GM21737 (cell line): ENCODE results near the gene PITPNM1.
A peak's percentile ranks its signal among the peaks of the same experiment; 100 is the strongest.
"Not testable (repeated sequence)": the region's sequence is repeated elsewhere in the genome, so short reads cannot be mapped to it uniquely, and the experiment has no call there.

Source experiments
- ATAC-seq: cut with Tn5 transposase; IDR thresholded peaks from one replicate; pipeline ENCODE4 v1.9.1; 2021; ENCODE audit warnings: mild to moderate bottlenecking, moderate library complexity; ENCODE audit not compliant: unreplicated experiment

The PITPNM1 gene

GRCh38 chr11:67523556-67524479 lies 18.7 kb upstream of the PITPNM1 start:
- ATAC-seq: no peak

- no peak for ATAC-seq
Measured at GRCh38 chr11:67522844-67523555, 17.8 kb upstream of the PITPNM1 start, which contains the start of gene CABP2. Gene CABP2 (minus strand): TSS chr11:67523446. CDS start chr11:67523326, 120 bp downstream.

GRCh38 chr11:67522338-67522737 lies 17.2 kb upstream of the PITPNM1 start:
- ATAC-seq: no peak

GRCh38 chr11:67521924-67522323 lies 16.8 kb upstream of the PITPNM1 start:
- no peak for ATAC-seq

- no peak for ATAC-seq
Measured at GRCh38 chr11:67520856-67521824, 16.0 kb upstream of the PITPNM1 start.

GRCh38 chr11:67519726-67520125 lies 14.6 kb upstream of the PITPNM1 start:
- ATAC-seq: no peak

- ATAC-seq: no peak
Measured at GRCh38 chr11:67517784-67518552, 12.8 kb upstream of the PITPNM1 start.

GRCh38 chr11:67516806-67517205 lies 11.6 kb upstream of the PITPNM1 start:
- ATAC-seq: no peak

GRCh38 chr11:67514116-67514515 lies 9.0 kb upstream of the PITPNM1 start:
- no peak for ATAC-seq

GRCh38 chr11:67511558-67511957 lies 6.4 kb upstream of the PITPNM1 start:
- not testable (repeated sequence) for ATAC-seq

- no peak for ATAC-seq
Measured at GRCh38 chr11:67510023-67510345, 4.8 kb upstream of the PITPNM1 start.

GRCh38 chr11:67508486-67509121 lies 3.4 kb upstream of the PITPNM1 start:
- ATAC-seq: peak; percentile 35

GRCh38 chr11:67507864-67508485 lies 2.8 kb upstream of the PITPNM1 start, which contains the start of gene CDK2AP2:
Gene CDK2AP2 (minus strand): TSS chr11:67508162. CDS start chr11:67508082, 80 bp downstream.
- peak; percentile 63 for ATAC-seq

GRCh38 chr11:67507242-67507863 lies 2.2 kb upstream of the PITPNM1 start:
- ATAC-seq: no peak

- ATAC-seq: no peak
Measured at GRCh38 chr11:67506426-67507051, 1.4 kb upstream of the PITPNM1 start.

- ATAC-seq: peak; percentile 33
Measured at GRCh38 chr11:67505605-67506396, 638 bp upstream of the PITPNM1 start.
